ENCODE results near the gene TTC16. TPM values are rescaled to one million over a fixed set of nuclear protein-coding genes. Genes with fewer than 3 reads are reported as not detected.

The TTC16 gene
- total RNA-seq, 1 donor from 2014 or later = not detected

DNA sequence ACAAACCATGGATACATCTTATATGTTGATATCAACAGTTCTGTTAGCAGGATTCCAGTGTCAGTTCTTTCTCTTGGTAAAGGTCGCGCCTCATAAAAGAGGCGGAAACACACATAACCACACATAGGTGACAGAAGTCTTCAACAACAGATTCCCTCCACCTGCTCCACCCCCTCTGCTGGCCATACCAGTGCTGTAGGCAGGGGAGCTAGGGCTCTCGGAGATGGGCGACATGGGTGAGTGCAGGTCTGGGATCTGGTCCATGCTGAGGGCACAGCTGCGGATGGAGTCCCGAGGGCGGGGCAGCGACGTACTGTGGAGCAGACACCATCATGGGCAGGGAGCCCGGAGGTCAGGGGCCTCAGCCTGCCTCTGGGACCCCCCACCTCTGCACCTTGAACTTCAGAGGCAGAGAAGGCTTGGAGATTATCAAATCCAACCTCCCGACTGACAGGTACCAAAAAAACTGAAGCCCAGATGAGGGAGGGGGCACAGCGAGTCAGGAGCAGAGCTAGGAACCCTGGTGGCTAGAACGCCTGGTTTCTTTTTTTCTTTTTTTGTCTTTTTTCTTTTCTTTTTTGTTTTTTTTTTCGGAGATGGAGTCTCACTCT lies 31.2 kb downstream of the TTC16 start:
- no peaks in the 10 kb centered on the region for H3K9me3 Mint-ChIP-seq (ENCODE audit: unreplicated experiment)
- no peak overlapping the region for H3K4me3 Mint-ChIP-seq (ENCODE audit: unreplicated experiment)
- Histone ChIP-seq H3K4me1 (ENCODE audit: insufficient read depth, low read length) (no peaks in the 10 kb centered on the region), H3K4me2 (ENCODE audit: low read length) (no peak overlapping the region), H3K4me3 (ENCODE audit: insufficient read depth, low read depth, low read length) (no peak overlapping the region), H3K9me3 (ENCODE audit: insufficient read depth, low read depth, low read length) (no peaks in the 10 kb centered on the region), H3K36me3 (ENCODE audit: insufficient read depth, low read length) (no peaks in the 10 kb centered on the region), H3K27me3 (ENCODE audit: insufficient read depth, low read length) (peaks cover 3% of the 10 kb centered on the region), H4K20me1 (ENCODE audit: insufficient read depth, low read length) (peaks cover 9% of the 10 kb centered on the region), H3K79me2 (ENCODE audit: insufficient read depth, low read length) (no peaks in the 10 kb centered on the region), H2AFZ (ENCODE audit: low read depth, low read length) (no peak overlapping the region), H3K27ac (ENCODE audit: low read depth, low read length) (no peak overlapping the region), H3K9ac (ENCODE audit: low read length) (no peak overlapping the region)
- no peak for FAIRE-seq
- H3K27me3 Mint-ChIP-seq (ENCODE audit: low read depth, unreplicated experiment) = peaks cover 19% of the 10 kb centered on the region
- H3K27ac Mint-ChIP-seq (ENCODE audit: unreplicated experiment) = no peak overlapping the region
- no peak for DNase-seq (ENCODE audit: low read depth)
- peaks cover 3% of the 10 kb centered on the region for H3K4me1 Mint-ChIP-seq (ENCODE audit: low read depth, unreplicated experiment)
- TF ChIP-seq, protein P1, sequence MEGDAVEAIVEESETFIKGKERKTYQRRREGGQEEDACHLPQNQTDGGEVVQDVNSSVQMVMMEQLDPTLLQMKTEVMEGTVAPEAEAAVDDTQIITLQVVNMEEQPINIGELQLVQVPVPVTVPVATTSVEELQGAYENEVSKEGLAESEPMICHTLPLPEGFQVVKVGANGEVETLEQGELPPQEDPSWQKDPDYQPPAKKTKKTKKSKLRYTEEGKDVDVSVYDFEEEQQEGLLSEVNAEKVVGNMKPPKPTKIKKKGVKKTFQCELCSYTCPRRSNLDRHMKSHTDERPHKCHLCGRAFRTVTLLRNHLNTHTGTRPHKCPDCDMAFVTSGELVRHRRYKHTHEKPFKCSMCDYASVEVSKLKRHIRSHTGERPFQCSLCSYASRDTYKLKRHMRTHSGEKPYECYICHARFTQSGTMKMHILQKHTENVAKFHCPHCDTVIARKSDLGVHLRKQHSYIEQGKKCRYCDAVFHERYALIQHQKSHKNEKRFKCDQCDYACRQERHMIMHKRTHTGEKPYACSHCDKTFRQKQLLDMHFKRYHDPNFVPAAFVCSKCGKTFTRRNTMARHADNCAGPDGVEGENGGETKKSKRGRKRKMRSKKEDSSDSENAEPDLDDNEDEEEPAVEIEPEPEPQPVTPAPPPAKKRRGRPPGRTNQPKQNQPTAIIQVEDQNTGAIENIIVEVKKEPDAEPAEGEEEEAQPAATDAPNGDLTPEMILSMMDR (IDR thresholded peaks at IDR 0.05; ENCODE audit: insufficient read depth, low read depth, low read length) = no peak
- no peak for TF ChIP-seq EZH2 (IDR thresholded peaks at IDR 0.05; ENCODE audit: insufficient read depth, low read length)
- peaks cover 5% of the 10 kb centered on the region for H3K36me3 Mint-ChIP-seq (ENCODE audit: low read depth, unreplicated experiment)

GRCh38 chr9:127749090-127749787 lies 33.4 kb downstream of the TTC16 start:
- Histone ChIP-seq H3K4me3 (ENCODE audit: insufficient read depth, low read depth, low read length) (no peak overlapping the region), H3K9ac (ENCODE audit: low read length) (no peak overlapping the region), H3K27ac (ENCODE audit: low read depth, low read length) (no peak overlapping the region), H3K9me3 (ENCODE audit: insufficient read depth, low read depth, low read length) (no peaks in the 10 kb centered on the region), H3K79me2 (ENCODE audit: insufficient read depth, low read length) (no peaks in the 10 kb centered on the region), H3K4me1 (ENCODE audit: insufficient read depth, low read length) (no peaks in the 10 kb centered on the region), H3K36me3 (ENCODE audit: insufficient read depth, low read length) (no peaks in the 10 kb centered on the region), H4K20me1 (ENCODE audit: insufficient read depth, low read length) (peaks cover 18% of the 10 kb centered on the region), H3K4me2 (ENCODE audit: low read length) (no peak overlapping the region), H2AFZ (ENCODE audit: low read depth, low read length) (no peak overlapping the region), H3K27me3 (ENCODE audit: insufficient read depth, low read length) (peaks cover 13% of the 10 kb centered on the region)
- FAIRE-seq (no peak), DNase-seq (ENCODE audit: low read depth) (no peak)
- Mint-ChIP-seq H3K4me1 (ENCODE audit: low read depth, unreplicated experiment) (no peaks in the 10 kb centered on the region), H3K27me3 (ENCODE audit: low read depth, unreplicated experiment) (peaks cover 33% of the 10 kb centered on the region), H3K4me3 (ENCODE audit: unreplicated experiment) (no peak overlapping the region), H3K27ac (ENCODE audit: unreplicated experiment) (no peak overlapping the region), H3K9me3 (ENCODE audit: unreplicated experiment) (no peaks in the 10 kb centered on the region), H3K36me3 (ENCODE audit: low read depth, unreplicated experiment) (peaks cover 5% of the 10 kb centered on the region)
- no peak for TF ChIP-seq EZH2 (IDR thresholded peaks at IDR 0.05; ENCODE audit: insufficient read depth, low read length)
- TF ChIP-seq, protein P1 (IDR thresholded peaks at IDR 0.05; ENCODE audit: insufficient read depth, low read depth, low read length) = no peak
